ENCODE results near the gene ROR1. TPM values are rescaled to one million over a fixed set of nuclear protein-coding genes. Genes with fewer than 3 reads are reported as not detected.

The ROR1 gene
- polyA plus RNA-seq, 1 of the 3 experiments (the other 2 are of a cell fraction), result 4.0 TPM

- Histone ChIP-seq H3K27ac (ENCODE audit: low read depth in 2 of 2, low read length in 1 of 2) (no peak overlapping the region), H3K27me3 (ENCODE audit: insufficient read depth) (no peaks in the 10 kb centered on the region), H4K20me1 (ENCODE audit: insufficient read depth) (no peaks in the 10 kb centered on the region), H3K36me3 (replicated peaks in 1 of 2; ENCODE audit: control insufficient read depth in 1 of 2, insufficient read depth in 2 of 2, low read length in 1 of 2) (peaks cover 0 to 3% of the 10 kb centered on the region in 2 experiments), H3K4me3 (ENCODE audit: low read depth in 2 of 2, low read length in 1 of 2) (no peak overlapping the region), H3K9me2 (no peaks in the 10 kb centered on the region), H3K4me2 (no peak overlapping the region), H3K4me1 (ENCODE audit: control insufficient read depth in 1 of 2, insufficient read depth in 2 of 2, low read depth in 1 of 2, low read length in 1 of 2) (peaks cover 0 to 2% of the 10 kb centered on the region in 2 experiments; a peak in 1 of 4 replicates), H3K79me2 (ENCODE audit: insufficient read depth) (no peaks in the 10 kb centered on the region), H3K9ac (no peak overlapping the region), H3F3A (replicated peaks; ENCODE audit: insufficient read depth) (no peaks in the 10 kb centered on the region), H3K9me3 (no peaks in the 10 kb centered on the region), H2AFZ (ENCODE audit: low read depth) (no peak overlapping the region)
- POLR2A ChIA-PET, result no interaction called here
- no peak for TF ChIP-seq NRF1 (IDR thresholded peaks at IDR 0.05; ENCODE audit: low read depth, low read length)
- TF ChIP-seq EP300 (IDR thresholded peaks at IDR 0.05; ENCODE audit: borderline replicate concordance in 1 of 2, low read depth in 1 of 2, low read length in 1 of 2), result no peak
- TF ChIP-seq FOXJ3 (CRISPR knock-in tag; IDR thresholded peaks at IDR 0.05), result no peak
- TF ChIP-seq, protein P1, sequence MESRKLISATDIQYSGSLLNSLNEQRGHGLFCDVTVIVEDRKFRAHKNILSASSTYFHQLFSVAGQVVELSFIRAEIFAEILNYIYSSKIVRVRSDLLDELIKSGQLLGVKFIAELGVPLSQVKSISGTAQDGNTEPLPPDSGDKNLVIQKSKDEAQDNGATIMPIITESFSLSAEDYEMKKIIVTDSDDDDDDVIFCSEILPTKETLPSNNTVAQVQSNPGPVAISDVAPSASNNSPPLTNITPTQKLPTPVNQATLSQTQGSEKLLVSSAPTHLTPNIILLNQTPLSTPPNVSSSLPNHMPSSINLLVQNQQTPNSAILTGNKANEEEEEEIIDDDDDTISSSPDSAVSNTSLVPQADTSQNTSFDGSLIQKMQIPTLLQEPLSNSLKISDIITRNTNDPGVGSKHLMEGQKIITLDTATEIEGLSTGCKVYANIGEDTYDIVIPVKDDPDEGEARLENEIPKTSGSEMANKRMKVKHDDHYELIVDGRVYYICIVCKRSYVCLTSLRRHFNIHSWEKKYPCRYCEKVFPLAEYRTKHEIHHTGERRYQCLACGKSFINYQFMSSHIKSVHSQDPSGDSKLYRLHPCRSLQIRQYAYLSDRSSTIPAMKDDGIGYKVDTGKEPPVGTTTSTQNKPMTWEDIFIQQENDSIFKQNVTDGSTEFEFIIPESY (IDR thresholded peaks at IDR 0.05; ENCODE audit: borderline replicate concordance, low read depth), result no peak
- TF ChIP-seq CHD2 (IDR thresholded peaks at IDR 0.05; ENCODE audit: low read length, partially characterized antibody), result no peak
- TF ChIP-seq SMC3 (IDR thresholded peaks at IDR 0.05; ENCODE audit: low read depth, low read length), result no peak
- TF ChIP-seq RFX5 (IDR thresholded peaks at IDR 0.05; ENCODE audit: low read length), result no peak
- TF ChIP-seq, protein P2, sequence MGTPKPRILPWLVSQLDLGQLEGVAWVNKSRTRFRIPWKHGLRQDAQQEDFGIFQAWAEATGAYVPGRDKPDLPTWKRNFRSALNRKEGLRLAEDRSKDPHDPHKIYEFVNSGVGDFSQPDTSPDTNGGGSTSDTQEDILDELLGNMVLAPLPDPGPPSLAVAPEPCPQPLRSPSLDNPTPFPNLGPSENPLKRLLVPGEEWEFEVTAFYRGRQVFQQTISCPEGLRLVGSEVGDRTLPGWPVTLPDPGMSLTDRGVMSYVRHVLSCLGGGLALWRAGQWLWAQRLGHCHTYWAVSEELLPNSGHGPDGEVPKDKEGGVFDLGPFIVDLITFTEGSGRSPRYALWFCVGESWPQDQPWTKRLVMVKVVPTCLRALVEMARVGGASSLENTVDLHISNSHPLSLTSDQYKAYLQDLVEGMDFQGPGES (IDR thresholded peaks at IDR 0.05; ENCODE audit: low read depth, low read length), result no peak
- no peak for TF ChIP-seq GABPA (IDR thresholded peaks at IDR 0.05; ENCODE audit: low read depth)
- TF ChIP-seq TAF1 (IDR thresholded peaks at IDR 0.05; ENCODE audit: borderline replicate concordance, low read depth, low read length), result no peak
- TF ChIP-seq, protein P3, sequence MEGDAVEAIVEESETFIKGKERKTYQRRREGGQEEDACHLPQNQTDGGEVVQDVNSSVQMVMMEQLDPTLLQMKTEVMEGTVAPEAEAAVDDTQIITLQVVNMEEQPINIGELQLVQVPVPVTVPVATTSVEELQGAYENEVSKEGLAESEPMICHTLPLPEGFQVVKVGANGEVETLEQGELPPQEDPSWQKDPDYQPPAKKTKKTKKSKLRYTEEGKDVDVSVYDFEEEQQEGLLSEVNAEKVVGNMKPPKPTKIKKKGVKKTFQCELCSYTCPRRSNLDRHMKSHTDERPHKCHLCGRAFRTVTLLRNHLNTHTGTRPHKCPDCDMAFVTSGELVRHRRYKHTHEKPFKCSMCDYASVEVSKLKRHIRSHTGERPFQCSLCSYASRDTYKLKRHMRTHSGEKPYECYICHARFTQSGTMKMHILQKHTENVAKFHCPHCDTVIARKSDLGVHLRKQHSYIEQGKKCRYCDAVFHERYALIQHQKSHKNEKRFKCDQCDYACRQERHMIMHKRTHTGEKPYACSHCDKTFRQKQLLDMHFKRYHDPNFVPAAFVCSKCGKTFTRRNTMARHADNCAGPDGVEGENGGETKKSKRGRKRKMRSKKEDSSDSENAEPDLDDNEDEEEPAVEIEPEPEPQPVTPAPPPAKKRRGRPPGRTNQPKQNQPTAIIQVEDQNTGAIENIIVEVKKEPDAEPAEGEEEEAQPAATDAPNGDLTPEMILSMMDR (IDR thresholded peaks at IDR 0.05), result no peak
- no peak for TF ChIP-seq POLR2AphosphoS5 (IDR thresholded peaks at IDR 0.05; ENCODE audit: low read depth, low read length)
- TF ChIP-seq MXI1 (IDR thresholded peaks at IDR 0.05; ENCODE audit: low read depth, low read length), result no peak
- TF ChIP-seq NFIC (IDR thresholded peaks at IDR 0.05; ENCODE audit: borderline replicate concordance), result no peak
- no peak for TF ChIP-seq FOSL2 (IDR thresholded peaks at IDR 0.05; ENCODE audit: borderline replicate concordance, low read depth)
- no peak for TF ChIP-seq EZH2phosphoT487 (IDR thresholded peaks at IDR 0.05; ENCODE audit: borderline replicate concordance, low read depth)
- TF ChIP-seq FOXM1 (IDR thresholded peaks at IDR 0.05; ENCODE audit: low read depth), result no peak
- no peak for DNase-seq
- CTCF ChIA-PET, result no interaction called here
- 88% methylated on average over 2 of the region's 2 CpGs for WGBS (ENCODE audit: low lambda C conversion rate)
Observed at GRCh38 chr1:64065571-64065970, 291.8 kb downstream of the ROR1 start.
